H1 (cell line): ENCODE results near the gene ADAMTS20.

Source experiments
- ATF3 ChIP-seq: IDR thresholded peaks from 2 replicates; pipeline ENCODE4 v1.6.1; 2011; ENCODE audit warnings: low read depth, mild to moderate bottlenecking, low read length; ENCODE audit not compliant: insufficient read depth
- EGR1 ChIP-seq: IDR thresholded peaks from 2 replicates; pipeline ENCODE4 v1.6.1; 2011; ENCODE audit warnings: low read depth, low read length, borderline replicate concordance
- EP300 ChIP-seq, 2 experiments: IDR thresholded peaks; 1 replicate in 1 of 2; 2 replicates in 1 of 2; pipeline ENCODE4 v1.6.1; 2011 to 2012; ENCODE audit warnings: low read depth in 2 of 2, low read length in 2 of 2, mild to moderate bottlenecking in 2 of 2, borderline replicate concordance in 1 of 2, inconsistent platforms in 1 of 2, moderate library complexity in 1 of 2
- EZH2 ChIP-seq: fragments of 200-600 bp; sonication (generic); IDR thresholded peaks from 2 replicates; pipeline ENCODE4 v1.7.1; 2012; ENCODE audit warnings: low read depth, mild to moderate bottlenecking, moderate library complexity, low read length, inconsistent platforms; ENCODE audit not compliant: severe bottlenecking
- JUN ChIP-seq: IDR thresholded peaks from 2 replicates; pipeline ENCODE4 v1.6.1; 2011; ENCODE audit warnings: low read depth, mild to moderate bottlenecking, improper control_type of control experiment, low read length
- JUND ChIP-seq: IDR thresholded peaks from 2 replicates; pipeline ENCODE4 v1.6.1; 2011; ENCODE audit warnings: mild to moderate bottlenecking, improper control_type of control experiment, low read length
- MAFK ChIP-seq: IDR thresholded peaks from 2 replicates; pipeline ENCODE4 v1.6.1; 2012; ENCODE audit warnings: low read depth, mild to moderate bottlenecking, improper control_type of control experiment, low read length
- POLR2A ChIP-seq, 2 experiments: IDR thresholded peaks; 1 replicate in 1 of 2; 2 replicates in 1 of 2; pipeline ENCODE4 v1.6.1; 2011; ENCODE audit warnings: low read depth in 2 of 2, low read length in 2 of 2, mild to moderate bottlenecking in 2 of 2; ENCODE audit errors: control extremely low read depth in 1 of 2
- POLR2AphosphoS5 ChIP-seq: IDR thresholded peaks from 2 replicates; pipeline ENCODE4 v1.6.1; 2011; ENCODE audit warnings: low read depth, low read length
- RAD21 ChIP-seq, 2 experiments: IDR thresholded peaks in 1 of 2; conservative IDR thresholded peaks in 1 of 2; 2 replicates each; pipeline ENCODE4 v1.6.1; 2011; ENCODE audit warnings: low read depth in 2 of 2, low read length in 2 of 2, improper control_type of control experiment in 1 of 2, inconsistent platforms in 1 of 2, mild to moderate bottlenecking in 1 of 2, moderate library complexity in 1 of 2
- SIN3A ChIP-seq, 2 experiments: IDR thresholded peaks in 1 of 2; conservative IDR thresholded peaks in 1 of 2; 2 replicates each; pipeline ENCODE4 v1.6.1; 2011 to 2012; ENCODE audit warnings: low read length in 2 of 2, improper control_type of control experiment in 1 of 2, low read depth in 1 of 2, mild to moderate bottlenecking in 1 of 2
- SP1 ChIP-seq: IDR thresholded peaks from 2 replicates; pipeline ENCODE4 v1.6.1; 2011; ENCODE audit warnings: low read depth, low read length
- SP2 ChIP-seq: IDR thresholded peaks from 2 replicates; pipeline ENCODE4 v1.6.1; 2012; ENCODE audit warnings: mild to moderate bottlenecking, low read length, inconsistent platforms
- TF ChIP-seq, protein P1 (sequence below), 3 experiments: IDR thresholded peaks; 1 replicate in 2 of 3; 2 replicates in 1 of 3; pipeline versions ENCODE4 v1.5.1 to v1.6.1; 2011; ENCODE audit warnings: low read length in 3 of 3, mild to moderate bottlenecking in 3 of 3, inconsistent platforms in 2 of 3, low read depth in 1 of 3, moderate library complexity in 1 of 3; ENCODE audit not compliant: insufficient read depth in 1 of 3; ENCODE audit errors: control extremely low read depth in 1 of 3

- TF ChIP-seq JUN, result no peak
- TF ChIP-seq SP1, result no peak
- TF ChIP-seq EGR1, result no peak
- TF ChIP-seq, protein P1, sequence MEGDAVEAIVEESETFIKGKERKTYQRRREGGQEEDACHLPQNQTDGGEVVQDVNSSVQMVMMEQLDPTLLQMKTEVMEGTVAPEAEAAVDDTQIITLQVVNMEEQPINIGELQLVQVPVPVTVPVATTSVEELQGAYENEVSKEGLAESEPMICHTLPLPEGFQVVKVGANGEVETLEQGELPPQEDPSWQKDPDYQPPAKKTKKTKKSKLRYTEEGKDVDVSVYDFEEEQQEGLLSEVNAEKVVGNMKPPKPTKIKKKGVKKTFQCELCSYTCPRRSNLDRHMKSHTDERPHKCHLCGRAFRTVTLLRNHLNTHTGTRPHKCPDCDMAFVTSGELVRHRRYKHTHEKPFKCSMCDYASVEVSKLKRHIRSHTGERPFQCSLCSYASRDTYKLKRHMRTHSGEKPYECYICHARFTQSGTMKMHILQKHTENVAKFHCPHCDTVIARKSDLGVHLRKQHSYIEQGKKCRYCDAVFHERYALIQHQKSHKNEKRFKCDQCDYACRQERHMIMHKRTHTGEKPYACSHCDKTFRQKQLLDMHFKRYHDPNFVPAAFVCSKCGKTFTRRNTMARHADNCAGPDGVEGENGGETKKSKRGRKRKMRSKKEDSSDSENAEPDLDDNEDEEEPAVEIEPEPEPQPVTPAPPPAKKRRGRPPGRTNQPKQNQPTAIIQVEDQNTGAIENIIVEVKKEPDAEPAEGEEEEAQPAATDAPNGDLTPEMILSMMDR (IDR thresholded peaks at IDR 0.05; ENCODE audit: control extremely low read depth in 1 of 3, insufficient read depth in 1 of 3, low read depth in 1 of 3, low read length in 3 of 3), result no peak
- no peak for TF ChIP-seq POLR2A (IDR thresholded peaks at IDR 0.05; ENCODE audit: control extremely low read depth in 1 of 2, low read depth in 2 of 2, low read length in 2 of 2)
- no peak for TF ChIP-seq RAD21 (IDR thresholded peaks at IDR 0.05 in 1 of 2, conservative IDR thresholded peaks at IDR 0.05 in 1 of 2; ENCODE audit: low read depth in 2 of 2, low read length in 2 of 2)
- no peak for TF ChIP-seq ATF3
- TF ChIP-seq POLR2AphosphoS5, result no peak
- TF ChIP-seq EP300 (IDR thresholded peaks at IDR 0.05; ENCODE audit: borderline replicate concordance in 1 of 2, low read depth in 2 of 2, low read length in 2 of 2), result no peak
- no peak for TF ChIP-seq SP2
- no peak for TF ChIP-seq MAFK
- no peak for TF ChIP-seq EZH2
- no peak for TF ChIP-seq SIN3A (conservative IDR thresholded peaks at IDR 0.05 in 1 of 2, IDR thresholded peaks at IDR 0.05 in 1 of 2; ENCODE audit: low read depth in 1 of 2, low read length in 2 of 2)
- no peak for TF ChIP-seq JUND
These were observed 218.4 kb downstream of the ADAMTS20 start for GRCh38 chr12:43333644-43334043.
